K562 (cell line): ENCODE measurements around the gene TBL1XR1. TPM values are rescaled to one million over a fixed set of nuclear protein-coding genes. Genes with fewer than 3 reads are reported as not detected.

Source experiments
- ATAC-seq: fragments of 200-7000 bp; cut with Tn5 transposase; 3 replicates; pipeline ENCODE4 v1.9.1; 2020; ENCODE audit warnings: moderate library complexity
- BruUV-seq: library from RNA; stranded (reverse); fragments of 400-500 nt; replicated peaks from 2 replicates; lab custom pipeline; 2021; lab: Mats Ljungman, UMichigan
- CTCF ChIA-PET: fragments of 300-600 bp; formaldehyde crosslinking; extraction: SDS; loops from one replicate; lab custom pipeline; 2021; ENCODE audit warnings: low intra/inter-chr PET ratio; lab: Yijun Ruan, JAX
- POLR2A ChIA-PET: fragments of 300-600, 350-650 bp; sonication (Branson Sonifier 250); formaldehyde crosslinking; extraction: SDS; loops from one replicate; lab custom pipeline; 2021; ENCODE audit warnings: antibody characterized with exemption, inconsistent platforms; lab: Yijun Ruan, JAX
- DNase-seq, 4 experiments: peaks; one replicate each; pipeline versions ENCODE4 v3.0.0 to v3.0.0-alpha.2; 2011 to 2018; ENCODE audit warnings: low spot score in 3 of 4, mixed read lengths in 3 of 4; ENCODE audit errors: extremely low read depth in 1 of 4
- FAIRE-seq: peaks from 2 replicates; lab custom pipeline; 2011; peaks lifted over from hg19 to GRCh38; lab: Jason Lieb, UNC
- H2AFZ ChIP-seq: 2 replicates; pipeline ENCODE4 v1.6.0; 2011; ENCODE audit warnings: low read depth, low read length, control low read depth, inconsistent platforms
- H3K27ac ChIP-seq: fragments of 200-600 bp; 3 replicates; pipeline ENCODE4 v1.8.0; 2011; ENCODE audit warnings: low read depth, mild to moderate bottlenecking, control low read depth, inconsistent platforms, low read length, moderate library complexity, mixed read lengths; ENCODE audit errors: extremely low read depth
- H3K27me3 ChIP-seq, 2 experiments: fragments of 300-600 bp in 1 of 2; 2 replicates in 1 of 2; 3 replicates in 1 of 2; pipeline versions ENCODE4 v1.6.0 to v1.8.0; 2011; ENCODE audit warnings: inconsistent platforms in 2 of 2, low read length in 2 of 2, mild to moderate bottlenecking in 1 of 2, mixed read lengths in 1 of 2, moderate library complexity in 1 of 2; ENCODE audit not compliant: control insufficient read depth in 2 of 2, insufficient read depth in 2 of 2
- H3K36me3 ChIP-seq: fragments of 300-600 bp; 3 replicates; pipeline ENCODE4 v1.8.0; 2011; ENCODE audit warnings: mild to moderate bottlenecking, low read length, inconsistent platforms; ENCODE audit not compliant: control insufficient read depth, insufficient read depth
- H3K4me1 ChIP-seq, 2 experiments: fragments of 200-600 bp in 1 of 2; replicated peaks in 1 of 2; 2 replicates in 1 of 2; 3 replicates in 1 of 2; pipeline versions ENCODE4 v1.5.1 to v1.8.0; 2011; ENCODE audit warnings: inconsistent platforms in 2 of 2, low read length in 2 of 2, mild to moderate bottlenecking in 1 of 2, mixed read lengths in 1 of 2, moderate library complexity in 1 of 2; ENCODE audit not compliant: control insufficient read depth in 2 of 2, insufficient read depth in 2 of 2
- H3K4me2 ChIP-seq: 2 replicates; pipeline ENCODE4 v1.6.1; 2011; ENCODE audit warnings: low read length, control low read depth, inconsistent platforms, mixed read lengths; ENCODE audit not compliant: insufficient read depth
- H3K4me3 ChIP-seq: fragments of 200-600 bp; sonication (generic), shearing (Covaris generic); 2 replicates; pipeline ENCODE4 v1.5.1; 2016; ENCODE audit warnings: control low read depth, inconsistent platforms
- H3K79me2 ChIP-seq: fragments of 200-600 bp; 3 replicates; pipeline ENCODE4 v1.8.0; 2011; ENCODE audit warnings: low read length, inconsistent platforms; ENCODE audit not compliant: control insufficient read depth, insufficient read depth
- H3K9ac ChIP-seq, 2 experiments: 2 replicates each; pipeline versions ENCODE4 v1.6.0 to v1.6.1; 2011; ENCODE audit warnings: low read depth in 2 of 2, low read length in 2 of 2, control low read depth in 1 of 2, inconsistent platforms in 1 of 2, mild to moderate bottlenecking in 1 of 2, mixed read lengths in 1 of 2; ENCODE audit not compliant: insufficient read depth in 1 of 2
- H3K9me1 ChIP-seq: one replicate; pipeline ENCODE4 v1.6.0; 2011; ENCODE audit warnings: inconsistent platforms, mild to moderate bottlenecking, low read length, moderate library complexity; ENCODE audit not compliant: control insufficient read depth, insufficient read depth
- H3K9me3 ChIP-seq: replicated peaks from 2 replicates; pipeline ENCODE4 v1.5.1; 2011; ENCODE audit warnings: low read depth, low read length, inconsistent platforms; ENCODE audit not compliant: control insufficient read depth, insufficient read depth
- H4K20me1 ChIP-seq: replicated peaks from 2 replicates; pipeline ENCODE4 v1.6.1; 2011; ENCODE audit warnings: low read length, inconsistent platforms, mixed read lengths; ENCODE audit not compliant: control insufficient read depth, insufficient read depth
- CCNT2 ChIP-seq: IDR thresholded peaks from 2 replicates; pipeline ENCODE4 v1.6.1; 2011; ENCODE audit warnings: borderline replicate concordance, low read depth, mild to moderate bottlenecking, moderate library complexity, mixed read lengths, low read length; ENCODE audit not compliant: insufficient read length; ENCODE audit errors: extremely low read depth
- DPF2 ChIP-seq: fragments of 450-650 bp; IDR thresholded peaks from 2 replicates; pipeline ENCODE4 v1.6.1; 2016
- ETS2 ChIP-seq: IDR thresholded peaks from 2 replicates; pipeline ENCODE4 v1.6.1; 2016; ENCODE audit warnings: borderline replicate concordance, missing genetic modification characterization, mild to moderate bottlenecking, moderate library complexity, missing compliant biosample characterization; ENCODE audit not compliant: poor library complexity, severe bottlenecking
- TAL1 ChIP-seq: fragments of 450-650 bp; IDR thresholded peaks from 2 replicates; pipeline ENCODE4 v1.6.1; 2016; ENCODE audit warnings: mild to moderate bottlenecking
- ZC3H4 ChIP-seq: sonication (generic); formaldehyde crosslinking; IDR thresholded peaks from 2 replicates; pipeline ENCODE4 v1.9.0; 2021; ENCODE audit warnings: missing genetic modification reagents, borderline replicate concordance
- ZNF175 ChIP-seq: fragments of 200-800 bp; sonication (Bioruptor generic); IDR thresholded peaks from 2 replicates; pipeline ENCODE4 v1.6.1; 2016; ENCODE audit warnings: low read depth, mild to moderate bottlenecking, missing genetic modification characterization, missing compliant biosample characterization
- ZNF24 ChIP-seq: fragments of 450-650 bp; IDR thresholded peaks from 2 replicates; pipeline ENCODE4 v1.6.1; 2016
- ZNF41 ChIP-seq: fragments of 250-450 bp; sonication (Bioruptor Pico); conservative IDR thresholded peaks from 2 replicates; pipeline ENCODE4 v1.4.0; 2020; ENCODE audit warnings: mild to moderate bottlenecking
- ZNF780A ChIP-seq: fragments of 250-450 bp; sonication (Bioruptor Pico); IDR thresholded peaks from 2 replicates; pipeline ENCODE4 v1.5.0; 2021; ENCODE audit warnings: mild to moderate bottlenecking
- WGBS: fragments of 100-300 bp; shearing (Covaris generic); methylation state at CpG from one replicate; pipeline ENCODE4 v1.1.6; 2016; ENCODE audit warnings: low coverage, mixed read lengths; ENCODE audit not compliant: insufficient coverage; ENCODE audit errors: missing lambda C conversion rate; 5-methylcytosine and 5-hydroxymethylcytosine counted together
- in situ Hi-C: fragments of 300-500 bp; cut with MboI; formaldehyde crosslinking; loops from 4 replicates; pipeline ENCODE4 v1.15.0; 2018; ENCODE audit warnings: inconsistent platforms, mixed read lengths
- intact Hi-C: fragments of 100-400 bp; cut with micrococcal nuclease; formaldehyde crosslinking; loops from 2 replicates; pipeline ENCODE4 v1.14.2; 2022
- polyA plus RNA-seq, 8 experiments: library from polyadenylated mRNA; depleted of rRNA in 4 of 8; stranded (reverse) in 5 of 8; unstranded in 3 of 8; fragments of >200 nt; fragmentation: Nextera tagmentation in 2 of 8; fragmentation: Illumina TruSeq in 1 of 8; extraction: Ambion mirVana in 2 of 8; extraction: Trizol in 1 of 8; gene quantifications; 2 replicates each; pipeline versions ENCODE4 v1.2.1 to v1.2.3, GENCODE V29; 2011 to 2014; ENCODE audit warnings: inconsistent platforms in 1 of 8, missing spikeins in 1 of 8
- total RNA-seq, 7 experiments: library from RNA; depleted of rRNA in 6 of 7; stranded (reverse); fragments of >200 nt in 6 of 7; fragmentation: Illumina TruSeq in 2 of 7; extraction: Trizol in 2 of 7; gene quantifications; 2 replicates each; pipeline versions ENCODE4 v1.2.1 to v1.2.3, GENCODE V29; 2011 to 2021; ENCODE audit warnings: low replicate concordance in 1 of 7
- TF ChIP-seq, protein P1 (sequence below): fragments of 250-450 bp; sonication (Bioruptor Pico); IDR thresholded peaks from 2 replicates; pipeline ENCODE4 v1.4.0; 2020; ENCODE audit warnings: borderline replicate concordance
- TF ChIP-seq, protein P2 (sequence below): fragments of 250-450 bp; sonication (Bioruptor Pico); IDR thresholded peaks from 2 replicates; pipeline ENCODE4 v1.8.0; 2021; ENCODE audit warnings: mild to moderate bottlenecking, moderate library complexity

Gene TBL1XR1
- total and polyA plus RNA-seq, 9 of the 15 experiments (the other 6 are each of a cell fraction or from before 2014, with no cell fraction given) = 19.6 to 171 (median 83.3) TPM

DNA sequence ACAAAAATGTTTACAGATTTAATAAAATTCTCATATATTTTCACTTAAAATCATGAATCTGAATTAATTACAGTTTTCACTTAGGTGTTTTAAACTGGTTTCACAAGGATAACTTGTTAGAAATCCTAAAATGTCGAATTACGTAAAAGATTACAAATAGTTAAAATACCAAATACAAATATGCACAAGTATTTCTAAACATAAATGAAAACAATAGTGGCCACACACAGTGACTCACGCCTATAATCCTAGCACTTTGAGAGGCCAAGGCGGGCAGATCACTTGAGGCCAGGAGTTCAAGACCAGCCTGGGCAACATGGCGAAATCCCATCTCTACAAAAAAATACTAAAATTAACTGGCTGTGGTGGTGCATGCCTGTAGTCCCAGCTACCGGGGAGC is 10.9 kb upstream of the TBL1XR1 start:
- intact Hi-C loops (no loop called here), in situ Hi-C loops (no loop called here)
- DNase-seq = no peak
- no peak overlapping the region for H3K4me2 ChIP-seq
- no peaks in the 10 kb centered on the region for H3K79me2 ChIP-seq
- no peaks in the 10 kb centered on the region for H3K36me3 ChIP-seq
- ATAC-seq = no peak
- no peak overlapping the region for H3K27ac ChIP-seq
- no peak overlapping the region for H3K9ac ChIP-seq
- no peaks in the 10 kb centered on the region for H3K27me3 ChIP-seq
- peaks cover 10% of the 10 kb centered on the region in 2 experiments; a peak in 3 of 5 replicates for H3K4me1 ChIP-seq
- H4K20me1 ChIP-seq = no peaks in the 10 kb centered on the region
- H2AFZ ChIP-seq = no peak overlapping the region
- H3K9me3 ChIP-seq = no peaks in the 10 kb centered on the region
- H3K4me3 ChIP-seq = no peak overlapping the region
- BruUV-seq = no TSS peak
- ChIA-PET CTCF (no interaction called here), POLR2A (no interaction called here)
- 90% methylated on average over 6 of the region's 6 CpGs for WGBS
- TF ChIP-seq TAL1 = no peak
- no peak for TF ChIP-seq ZNF780A (CRISPR knock-in tag)
- TF ChIP-seq ZC3H4 (CRISPR knock-in tag) = no peak
- no peak for TF ChIP-seq DPF2
- no peak for TF ChIP-seq ZNF175 (CRISPR knock-in tag)
- no peak for TF ChIP-seq ZNF41 (CRISPR knock-in tag)
- no peak for TF ChIP-seq ETS2 (tag)
- TF ChIP-seq, protein P1, sequence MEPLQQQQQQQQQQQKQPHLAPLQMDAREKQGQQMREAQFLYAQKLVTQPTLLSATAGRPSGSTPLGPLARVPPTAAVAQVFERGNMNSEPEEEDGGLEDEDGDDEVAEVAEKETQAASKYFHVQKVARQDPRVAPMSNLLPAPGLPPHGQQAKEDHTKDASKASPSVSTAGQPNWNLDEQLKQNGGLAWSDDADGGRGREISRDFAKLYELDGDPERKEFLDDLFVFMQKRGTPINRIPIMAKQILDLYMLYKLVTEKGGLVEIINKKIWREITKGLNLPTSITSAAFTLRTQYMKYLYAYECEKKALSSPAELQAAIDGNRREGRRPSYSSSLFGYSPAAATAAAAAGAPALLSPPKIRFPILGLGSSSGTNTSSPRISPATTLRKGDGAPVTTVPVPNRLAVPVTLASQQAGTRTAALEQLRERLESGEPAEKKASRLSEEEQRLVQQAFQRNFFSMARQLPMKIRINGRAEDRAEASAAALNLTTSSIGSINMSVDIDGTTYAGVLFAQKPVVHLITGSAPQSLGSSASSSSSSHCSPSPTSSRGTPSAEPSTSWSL (CRISPR knock-in tag) = no peak
- no peak for TF ChIP-seq CCNT2
- no peak for TF ChIP-seq ZNF24
- TF ChIP-seq, protein P2, sequence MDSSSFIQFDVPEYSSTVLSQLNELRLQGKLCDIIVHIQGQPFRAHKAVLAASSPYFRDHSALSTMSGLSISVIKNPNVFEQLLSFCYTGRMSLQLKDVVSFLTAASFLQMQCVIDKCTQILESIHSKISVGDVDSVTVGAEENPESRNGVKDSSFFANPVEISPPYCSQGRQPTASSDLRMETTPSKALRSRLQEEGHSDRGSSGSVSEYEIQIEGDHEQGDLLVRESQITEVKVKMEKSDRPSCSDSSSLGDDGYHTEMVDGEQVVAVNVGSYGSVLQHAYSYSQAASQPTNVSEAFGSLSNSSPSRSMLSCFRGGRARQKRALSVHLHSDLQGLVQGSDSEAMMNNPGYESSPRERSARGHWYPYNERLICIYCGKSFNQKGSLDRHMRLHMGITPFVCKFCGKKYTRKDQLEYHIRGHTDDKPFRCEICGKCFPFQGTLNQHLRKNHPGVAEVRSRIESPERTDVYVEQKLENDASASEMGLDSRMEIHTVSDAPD (CRISPR knock-in tag) = no peak
- TF ChIP-seq, all 486 proteins: peak for 0
- H3K9me1 ChIP-seq = no peaks in the 10 kb centered on the region
- FAIRE-seq = no peak
